Cardiac fibroblast (primary cell): Measurements from ENCODE around the gene S100A3.
A peak's percentile ranks its signal among the peaks of the same experiment; 100 is the strongest.

Experiments
- DNase-seq, 2 donors: peaks; one replicate each; pipeline versions ENCODE4 v3.0.0 to v3.0.0-alpha.2; 2010; ENCODE audit warnings: low read depth in 2 of 2
- H3K4me3 ChIP-seq, 2 donors: replicated peaks in 1 of 2; 1 replicate in 1 of 2; 2 replicates in 1 of 2; pipeline ENCODE4 v1.5.1; 2011; ENCODE audit warnings: low read depth in 2 of 2, low read length in 2 of 2, mild to moderate bottlenecking in 2 of 2, moderate library complexity in 1 of 2
- CTCF ChIP-seq: IDR thresholded peaks from one replicate; pipeline ENCODE4 v1.5.1; 2011; ENCODE audit warnings: low read depth, mild to moderate bottlenecking, low read length, inconsistent platforms

The S100A3 gene

GRCh38 chr1:153534925-153535241 is 14.2 kb downstream of the S100A3 start:
- DNase-seq = no peak
- H3K4me3 ChIP-seq = peak overlapping the region; percentile 65 to 94
- TF ChIP-seq CTCF = no peak

GRCh38 chr1:153534226-153534924 is 14.7 kb downstream of the S100A3 start:
- peak; percentile 26 to 67 for DNase-seq
- H3K4me3 ChIP-seq = peak overlapping the region; percentile 65 to 94
- no peak for TF ChIP-seq CTCF

- TF ChIP-seq CTCF = no peak
- DNase-seq = peak; percentile 82 to 93
- H3K4me3 ChIP-seq = peak overlapping the region; percentile 65 to 94
Measured at GRCh38 chr1:153533689-153534201, 15.3 kb downstream of the S100A3 start.

- peak; percentile 88 to 92 for DNase-seq
- peak overlapping the region; percentile 65 to 94 for H3K4me3 ChIP-seq
- TF ChIP-seq CTCF = peak; percentile 93
Measured at GRCh38 chr1:153532769-153533599, 16.1 kb downstream of the S100A3 start.

GRCh38 chr1:153532181-153532580 is 16.9 kb downstream of the S100A3 start:
- no peak for TF ChIP-seq CTCF
- no peak overlapping the region for H3K4me3 ChIP-seq
- DNase-seq = no peak

- DNase-seq = no peak
- TF ChIP-seq CTCF = no peak
- H3K4me3 ChIP-seq = no peak overlapping the region
Measured at GRCh38 chr1:153531638-153532037, 17.4 kb downstream of the S100A3 start.
